SU-DHL-6 (cell line): ENCODE results near the gene CADPS.

Experiments
- CTCF ChIP-seq: fragments of 200-600 bp; sonication (generic); IDR thresholded peaks from one replicate; pipeline ENCODE4 v1.5.1; 2017; ENCODE audit warnings: antibody characterized with exemption, mild to moderate bottlenecking, low read length, moderate library complexity; ENCODE audit not compliant: insufficient read depth, poor library complexity, severe bottlenecking
- EZH2phosphoT487 ChIP-seq: fragments of 200-600 bp; sonication (generic), shearing (Covaris generic); conservative IDR thresholded peaks from 2 replicates; pipeline ENCODE4 v1.6.1; 2018; ENCODE audit warnings: mild to moderate bottlenecking, antibody characterized with exemption, low read length, moderate library complexity, mixed read lengths

- TF ChIP-seq CTCF = no peak
- TF ChIP-seq EZH2phosphoT487 = no peak
These were observed 412.4 kb downstream of the CADPS start for GRCh38 chr3:62462788-62463187.
